GM21526 (cell line): ENCODE measurements around the gene OR51I2.
A peak's percentile ranks its signal among the peaks of the same experiment; 100 is the strongest.

ENCODE experiments used
- ATAC-seq: cut with Tn5 transposase; IDR thresholded peaks from one replicate; pipeline ENCODE4 v1.9.1; 2021; ENCODE audit warnings: moderate library complexity; ENCODE audit not compliant: unreplicated experiment, low FRiP score

OR51I2 gene, protein sequence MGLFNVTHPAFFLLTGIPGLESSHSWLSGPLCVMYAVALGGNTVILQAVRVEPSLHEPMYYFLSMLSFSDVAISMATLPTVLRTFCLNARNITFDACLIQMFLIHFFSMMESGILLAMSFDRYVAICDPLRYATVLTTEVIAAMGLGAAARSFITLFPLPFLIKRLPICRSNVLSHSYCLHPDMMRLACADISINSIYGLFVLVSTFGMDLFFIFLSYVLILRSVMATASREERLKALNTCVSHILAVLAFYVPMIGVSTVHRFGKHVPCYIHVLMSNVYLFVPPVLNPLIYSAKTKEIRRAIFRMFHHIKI

DNA sequence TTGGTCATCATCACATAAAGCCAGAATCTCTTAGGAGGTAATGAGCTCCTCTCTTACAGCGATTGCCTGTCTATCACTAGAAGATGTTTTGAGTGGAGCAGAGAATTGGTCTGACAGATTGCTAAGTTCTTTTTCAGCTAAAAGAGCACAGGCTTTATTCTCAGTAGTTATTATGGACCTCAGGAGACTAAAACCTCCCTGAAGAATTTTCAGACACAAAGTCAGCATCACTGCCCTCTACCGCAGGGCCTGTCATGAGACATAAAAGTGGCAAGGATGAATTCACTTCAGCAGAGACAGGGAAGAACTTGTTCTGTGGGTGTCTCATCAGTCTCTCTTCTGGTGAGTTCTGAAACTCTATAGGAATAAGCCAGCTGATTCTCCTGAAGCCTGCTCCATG lies at the start of gene OR51I2:
Gene OR51I2 (plus strand): TSS at position 301 of the 400 bp plus-strand sequence. CDS start 4,166 bp downstream, outside the sequence.
- no peak for ATAC-seq

DNA sequence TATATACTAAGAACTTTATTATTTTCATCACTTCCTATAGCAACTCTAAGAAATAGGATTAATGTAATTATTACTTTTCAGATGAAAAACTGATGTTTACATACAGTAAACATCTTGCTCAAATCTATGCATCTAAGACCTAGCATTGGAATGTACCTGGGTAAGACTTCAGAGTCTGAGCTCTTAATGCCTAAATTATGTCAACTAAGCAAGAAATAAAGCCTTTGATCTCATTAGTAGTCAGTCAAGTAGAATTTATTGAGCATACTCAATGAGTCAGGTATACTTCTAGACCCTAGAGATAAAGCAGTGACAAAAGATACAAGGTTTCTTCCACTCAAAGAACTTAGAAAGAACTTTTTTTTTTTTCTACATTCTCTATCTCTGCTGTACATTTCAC lies 44.0 kb upstream of the OR51I2 start:
- no peak for ATAC-seq

DNA sequence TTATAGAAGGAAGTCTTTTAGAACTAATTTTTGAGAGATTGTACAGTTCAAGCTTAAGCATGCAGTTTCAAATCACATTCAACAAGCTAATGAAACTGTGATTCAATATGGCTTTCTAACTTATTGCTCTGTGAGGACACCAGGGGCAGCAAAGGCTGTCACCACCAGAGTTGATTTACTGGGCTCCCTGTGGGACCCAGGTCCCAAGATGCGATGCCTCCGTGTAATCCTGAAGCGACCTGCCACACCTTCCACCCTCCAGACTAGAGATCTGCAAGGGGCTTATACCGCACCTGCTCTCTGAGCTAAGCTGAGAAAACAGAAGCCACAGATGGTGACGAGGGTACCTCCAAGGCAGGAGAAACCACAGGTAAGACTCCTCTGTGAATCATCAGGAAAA lies 28.1 kb upstream of the OR51I2 start:
- ATAC-seq = no peak

DNA sequence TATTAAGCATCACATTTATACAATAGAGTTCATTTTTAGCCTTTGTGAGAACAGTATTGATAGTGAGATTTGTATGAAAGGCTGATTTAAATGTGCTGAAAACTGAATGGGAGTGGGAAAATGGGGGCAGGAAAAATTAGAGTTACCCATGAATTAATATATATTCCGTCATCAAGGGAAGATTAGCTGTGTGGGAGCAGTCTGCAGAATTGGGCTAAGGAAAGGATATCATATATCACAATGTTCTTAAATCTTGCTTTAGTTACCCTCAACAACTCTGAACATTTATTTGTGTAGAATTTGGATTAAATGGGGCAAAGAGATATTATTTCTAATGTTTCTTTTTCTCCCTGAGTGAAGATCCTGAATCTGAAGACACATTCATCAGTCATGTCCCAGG lies 27.3 kb upstream of the OR51I2 start, which contains the start of gene OR51Q1:
Gene OR51Q1 (plus strand): TSS at position 301 of the 400 bp plus-strand sequence. CDS start 90 bp downstream, at position 391.
- no peak for ATAC-seq

DNA sequence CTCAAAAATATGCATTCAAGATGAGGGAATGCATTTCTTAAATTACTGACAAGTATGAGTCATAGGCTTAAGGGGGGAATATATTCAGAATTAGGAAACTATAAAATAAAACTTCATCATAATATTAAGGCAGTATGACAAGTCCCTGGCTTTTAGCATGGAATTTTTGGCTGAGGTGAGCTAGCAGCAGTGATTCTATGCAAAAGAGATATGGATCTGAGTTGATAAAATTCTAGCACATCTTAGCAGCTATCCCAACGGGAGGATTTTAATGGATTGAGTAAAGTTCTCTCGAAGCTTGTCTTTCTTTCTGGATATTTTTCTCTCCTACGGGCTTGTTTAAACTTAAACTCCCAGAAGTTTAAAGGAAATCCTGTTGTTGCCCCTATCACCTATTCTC lies 26.0 kb upstream of the OR51I2 start:
- ATAC-seq = no peak

DNA sequence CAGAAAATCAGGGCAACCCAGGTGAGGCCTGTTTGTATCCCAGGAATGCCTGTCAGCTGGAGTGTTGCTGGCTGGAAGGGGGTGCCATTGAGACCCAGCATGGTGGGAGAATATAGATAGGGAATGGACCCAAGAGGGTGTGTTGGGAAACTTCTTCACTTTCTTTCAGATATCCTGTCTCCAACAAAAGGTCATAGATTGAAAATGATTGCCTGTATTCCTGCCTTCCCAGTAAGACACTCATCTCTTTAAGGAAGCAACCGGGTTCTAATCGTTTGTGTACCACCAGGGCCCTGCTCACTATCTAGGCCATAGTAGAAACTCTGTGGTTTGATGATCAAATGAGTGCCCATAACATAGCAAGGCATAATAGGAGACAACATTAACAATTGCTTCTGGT lies 7.7 kb upstream of the OR51I2 start, which contains the start of gene OR51I1:
Gene OR51I1 (minus strand): TSS at position 101 of the 400 bp plus-strand sequence. CDS start 0 bp downstream, at position 101.
- ATAC-seq = no peak

DNA sequence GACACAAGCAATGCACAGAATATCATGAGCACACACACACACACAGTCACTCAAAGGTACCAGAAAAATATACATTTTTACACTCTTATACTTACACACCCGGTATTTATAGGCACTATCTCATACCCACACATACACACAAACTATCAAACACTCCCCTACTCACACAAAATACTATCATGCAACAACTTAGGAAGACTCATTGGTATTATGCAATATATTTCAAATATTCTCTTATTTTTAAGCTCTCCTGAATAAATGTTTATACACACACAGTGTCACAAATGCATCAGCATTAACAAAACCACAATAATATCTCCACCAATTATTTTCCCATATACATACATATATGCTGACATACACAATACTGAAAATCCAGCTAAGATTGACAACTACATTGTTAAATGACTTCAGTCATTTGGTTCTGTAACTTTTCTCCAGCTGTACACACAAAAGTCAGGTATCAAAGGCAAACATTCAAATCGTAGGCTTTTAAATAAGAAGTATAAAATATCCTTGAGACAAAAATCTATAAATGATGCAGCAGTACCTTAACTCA lies 5.2 kb upstream of the OR51I2 start:
- no peak for ATAC-seq

DNA sequence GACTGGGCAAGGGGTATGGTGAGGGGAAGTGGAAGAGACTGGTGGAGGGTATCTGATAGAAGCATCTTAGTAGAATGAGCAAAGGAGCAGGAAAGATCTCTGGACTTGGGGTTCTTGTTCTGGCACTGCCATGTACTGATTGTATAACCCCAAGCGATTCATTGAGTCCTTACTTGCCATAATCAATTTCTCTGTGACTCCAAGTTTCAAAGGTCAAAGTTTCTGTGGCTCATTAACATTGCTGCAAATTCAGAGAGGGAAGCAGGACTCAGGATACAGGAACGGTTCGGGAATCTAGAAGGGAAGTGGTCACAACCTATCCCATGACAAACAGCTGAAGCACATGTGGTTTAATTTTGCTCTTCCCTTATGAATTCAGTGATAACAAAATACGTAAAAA lies 309 bp downstream of the OR51I2 start:
- ATAC-seq = no peak

DNA sequence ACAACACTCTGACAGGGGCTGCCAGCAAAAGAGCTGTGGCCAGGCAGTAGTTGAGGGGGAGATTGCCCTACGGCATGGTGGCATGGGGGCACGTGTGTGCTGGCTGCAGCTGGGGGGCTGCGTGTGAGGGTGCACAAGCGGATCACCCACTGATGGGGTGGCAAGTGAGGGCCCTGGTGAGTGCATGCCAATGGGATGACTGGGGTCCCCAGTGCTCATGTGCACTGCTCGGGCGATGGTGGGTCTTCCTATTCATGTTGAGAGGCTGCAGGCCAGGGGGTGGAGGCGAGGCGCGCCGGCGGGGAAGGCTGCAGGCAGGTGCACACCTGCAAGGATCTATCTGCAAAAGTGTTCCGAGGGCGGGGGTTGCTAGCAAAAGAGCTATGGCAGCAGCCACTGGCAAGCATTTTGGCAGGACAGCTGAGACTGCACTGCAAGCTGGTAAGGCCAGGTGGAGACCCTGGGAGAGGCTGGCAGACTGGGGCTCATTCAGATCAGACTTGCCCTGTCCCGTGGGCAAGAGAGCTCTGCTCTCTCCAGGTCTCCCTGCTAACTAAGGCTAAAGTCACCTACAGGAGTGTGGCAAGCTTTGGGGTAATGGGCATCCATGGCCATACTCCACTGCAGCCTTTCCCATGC lies 12.0 kb downstream of the OR51I2 start:
- no peak for ATAC-seq

DNA sequence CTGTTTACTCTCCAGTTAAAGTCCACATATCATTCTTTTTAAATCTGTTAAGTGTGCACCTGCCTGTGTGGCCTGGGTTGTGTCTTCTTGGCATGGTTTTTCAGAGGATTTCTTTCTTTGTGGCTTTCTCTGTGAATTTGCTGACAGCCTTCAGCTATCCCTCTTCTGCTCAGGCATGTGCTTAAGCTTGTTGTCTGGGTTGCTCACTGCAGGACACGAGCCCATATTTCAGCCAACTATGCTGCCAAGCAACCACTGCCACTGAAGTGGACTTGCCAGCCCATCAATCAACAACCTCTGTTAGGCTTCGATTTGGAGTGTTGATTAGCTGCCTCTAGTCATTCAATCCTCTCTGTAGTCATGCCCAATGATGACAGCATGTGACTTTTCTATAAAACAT lies 18.4 kb downstream of the OR51I2 start:
- no peak for ATAC-seq

DNA sequence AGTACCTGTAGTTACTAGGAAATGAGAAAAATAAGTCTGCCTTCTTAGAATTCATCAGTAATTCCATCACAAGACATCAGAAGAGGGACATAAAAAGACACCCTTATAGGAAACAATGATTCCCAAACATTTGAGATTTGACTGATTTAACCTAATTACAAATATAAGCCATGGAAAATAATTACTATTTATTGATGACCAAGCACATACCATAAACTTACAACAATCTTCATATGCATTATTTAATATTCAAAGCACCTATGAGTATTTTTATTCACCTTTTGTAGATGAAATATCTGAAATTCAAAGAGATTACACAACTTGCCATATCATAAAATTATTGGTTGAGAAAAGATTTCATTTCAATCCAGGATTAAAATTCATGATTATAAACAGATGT lies 24.8 kb downstream of the OR51I2 start:
- no peak for ATAC-seq

DNA sequence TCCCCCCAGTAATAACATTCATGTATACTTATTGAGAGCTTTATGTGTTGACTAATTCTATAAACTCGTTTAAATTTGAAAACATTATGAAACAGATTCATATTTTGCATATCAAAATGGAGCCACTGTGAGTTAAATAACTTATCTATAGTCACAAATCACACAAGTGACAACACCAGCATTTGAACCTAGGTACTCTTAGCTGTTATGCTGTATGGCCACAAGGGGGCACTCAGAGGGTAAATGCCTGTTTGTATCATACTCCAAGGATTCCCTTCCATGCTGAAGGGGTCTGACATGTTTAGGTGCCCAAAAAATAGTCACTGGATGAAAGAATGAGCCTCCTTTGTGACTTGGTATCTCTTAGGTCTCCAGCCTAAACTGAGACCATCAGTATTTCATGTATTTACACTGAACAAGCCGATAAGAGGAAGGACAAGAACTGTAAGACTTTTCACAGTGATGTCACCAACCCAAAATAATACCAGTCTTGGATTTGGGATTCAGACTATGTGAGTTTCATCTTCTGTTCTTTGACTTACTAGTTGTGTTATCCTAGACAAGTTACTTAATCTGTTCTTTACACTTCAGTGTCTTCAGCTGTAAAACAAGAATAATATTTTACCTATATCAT lies 27.2 kb downstream of the OR51I2 start:
- peak; percentile 85 for ATAC-seq

DNA sequence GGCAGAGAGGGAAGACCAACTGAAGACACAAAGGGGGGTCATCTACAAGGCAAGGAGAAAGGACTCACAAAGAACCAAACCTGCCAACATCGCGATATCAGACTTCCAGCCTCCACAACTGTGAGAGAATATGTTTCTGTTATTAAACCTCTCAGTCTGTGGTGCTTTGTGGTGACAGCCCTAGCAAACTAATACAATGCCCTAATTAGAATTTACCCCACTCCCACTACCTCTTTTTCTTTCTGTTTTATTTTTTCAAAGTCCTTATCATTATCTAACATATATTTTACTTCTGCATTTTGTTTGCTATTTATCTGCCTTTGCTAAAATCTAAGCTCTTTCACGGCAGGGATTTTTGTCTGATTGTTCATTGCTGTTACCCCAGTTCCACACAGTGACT lies 36.9 kb downstream of the OR51I2 start:
- ATAC-seq = no peak

DNA sequence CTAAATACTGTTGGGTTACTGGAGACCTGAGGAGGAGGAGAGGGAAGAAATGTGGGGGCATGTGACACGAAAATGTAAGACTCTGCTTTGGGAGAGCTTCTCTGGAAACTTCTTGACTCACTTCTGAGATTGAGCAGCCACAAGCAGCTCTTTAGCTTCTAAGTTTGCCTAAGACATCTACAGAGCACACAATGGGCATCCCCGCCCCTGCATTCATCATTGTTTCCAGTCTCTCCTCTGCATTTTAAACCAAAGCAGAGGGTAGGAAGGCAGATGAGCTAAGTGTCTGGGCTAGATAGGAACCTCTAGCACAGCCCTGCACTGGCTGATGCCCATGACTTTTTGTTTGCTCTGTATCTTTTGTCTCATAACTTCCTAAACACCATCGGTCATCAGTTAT lies 37.3 kb downstream of the OR51I2 start:
- no peak for ATAC-seq

DNA sequence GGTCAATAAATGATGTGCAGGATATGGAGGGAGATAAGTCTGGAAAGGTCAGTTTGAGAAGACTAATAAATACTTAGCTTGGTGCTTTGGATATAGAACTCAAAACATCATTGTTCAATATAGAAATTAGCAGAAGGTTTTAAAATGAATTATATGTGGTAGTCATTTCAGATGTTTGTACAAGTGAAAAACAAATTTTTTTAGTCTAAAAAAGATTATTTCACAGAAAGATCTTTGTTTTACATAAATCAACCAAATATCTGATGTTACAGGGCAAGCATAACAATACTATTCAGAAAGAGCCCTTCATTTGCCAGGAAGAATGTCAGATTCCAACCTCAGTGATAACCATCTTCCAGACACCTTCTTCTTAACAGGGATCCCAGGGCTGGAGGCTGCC lies 39.3 kb downstream of the OR51I2 start, which contains the start of gene OR52D1:
Gene OR52D1 (plus strand): TSS at position 301 of the 400 bp plus-strand sequence. CDS start 22 bp downstream, at position 323.
- no peak for ATAC-seq

DNA sequence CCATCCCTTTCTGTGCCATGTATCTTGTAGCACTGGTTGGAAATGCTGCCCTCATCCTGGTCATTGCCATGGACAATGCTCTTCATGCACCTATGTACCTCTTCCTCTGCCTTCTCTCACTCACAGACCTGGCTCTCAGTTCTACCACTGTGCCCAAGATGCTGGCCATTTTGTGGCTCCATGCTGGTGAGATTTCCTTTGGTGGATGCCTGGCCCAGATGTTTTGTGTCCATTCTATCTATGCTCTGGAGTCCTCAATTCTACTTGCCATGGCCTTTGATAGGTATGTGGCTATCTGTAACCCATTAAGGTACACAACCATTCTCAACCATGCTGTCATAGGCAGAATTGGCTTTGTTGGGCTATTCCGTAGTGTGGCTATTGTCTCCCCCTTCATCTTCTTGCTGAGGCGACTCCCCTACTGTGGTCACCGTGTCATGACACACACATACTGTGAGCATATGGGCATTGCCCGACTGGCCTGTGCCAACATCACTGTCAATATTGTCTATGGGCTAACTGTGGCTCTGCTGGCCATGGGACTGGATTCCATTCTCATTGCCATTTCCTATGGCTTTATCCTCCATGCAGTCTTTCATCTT lies 39.8 kb downstream of the OR51I2 start:
- no peak for ATAC-seq

DNA sequence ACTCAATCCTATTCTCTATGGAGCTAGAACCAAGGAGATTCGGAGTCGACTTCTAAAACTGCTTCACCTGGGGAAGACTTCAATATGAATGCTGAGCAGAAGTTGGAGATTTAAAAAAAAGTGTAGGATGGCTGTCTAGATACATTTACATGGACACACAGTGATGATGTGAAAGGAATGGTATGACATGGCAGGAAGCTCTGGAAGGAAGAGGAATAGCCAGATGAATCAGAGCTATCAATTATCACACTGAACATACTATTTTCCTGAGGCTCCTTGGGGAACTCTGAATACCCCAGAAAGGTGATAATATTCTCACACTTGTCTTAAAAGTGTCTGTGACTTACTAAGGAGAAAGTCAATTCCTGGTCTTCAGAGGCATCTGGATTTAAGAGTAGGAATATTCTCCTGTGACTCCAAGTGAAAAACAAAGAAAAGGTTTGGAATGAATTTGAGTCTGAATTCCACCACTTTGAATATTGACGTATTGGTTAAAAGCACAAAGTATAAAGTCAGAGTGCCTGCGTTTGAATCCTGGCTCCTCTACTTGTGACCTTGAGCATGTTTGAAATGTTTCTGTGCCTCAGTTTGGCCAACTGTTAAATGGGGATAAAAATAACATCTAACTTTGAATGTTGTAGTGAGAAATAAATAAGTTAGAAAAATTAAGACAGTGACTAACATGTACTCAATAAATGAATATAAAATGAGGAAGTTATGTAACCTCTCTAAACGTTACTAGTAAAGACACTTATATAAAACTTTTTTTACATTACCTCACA lies 40.6 kb downstream of the OR51I2 start:
- no peak for ATAC-seq

DNA sequence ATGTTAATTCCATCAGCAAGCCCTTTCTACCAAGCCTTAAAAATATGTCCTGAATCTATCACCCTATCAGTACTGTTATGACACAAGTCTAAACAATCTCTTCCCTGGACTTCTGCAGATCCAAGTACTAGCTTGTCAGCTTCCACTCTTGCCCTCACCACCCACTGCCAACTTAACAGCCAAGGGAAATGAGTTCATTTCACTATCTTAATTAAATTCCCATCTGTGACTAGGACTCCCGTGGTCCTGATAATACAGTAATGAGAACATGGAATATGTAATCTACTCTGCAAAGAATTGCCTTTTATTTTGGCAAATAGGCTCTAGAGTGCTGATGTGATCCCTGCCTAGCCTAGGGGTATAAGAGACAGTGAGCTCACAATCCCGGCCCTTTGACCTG lies 50.5 kb downstream of the OR51I2 start:
- ATAC-seq = no peak

DNA sequence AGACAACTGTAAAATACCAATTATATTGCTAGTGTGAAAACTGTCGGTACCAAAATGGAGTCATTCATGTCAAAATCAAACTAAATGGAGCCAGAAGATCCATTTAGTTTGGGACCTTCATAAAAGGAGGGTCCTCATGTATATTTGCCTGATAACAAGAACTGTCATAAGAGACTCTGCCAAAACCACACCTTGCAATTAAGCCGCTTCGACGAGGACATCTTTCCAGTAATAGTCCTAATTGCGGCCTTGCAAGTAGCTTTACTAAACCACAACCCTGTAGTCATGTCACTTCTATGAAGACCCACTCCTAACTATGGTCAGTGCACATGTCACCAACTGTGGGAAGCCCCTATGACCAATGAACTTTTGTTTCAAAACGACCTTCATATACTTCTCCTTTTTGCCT lies 51.3 kb downstream of the OR51I2 start:
- ATAC-seq = no peak

DNA sequence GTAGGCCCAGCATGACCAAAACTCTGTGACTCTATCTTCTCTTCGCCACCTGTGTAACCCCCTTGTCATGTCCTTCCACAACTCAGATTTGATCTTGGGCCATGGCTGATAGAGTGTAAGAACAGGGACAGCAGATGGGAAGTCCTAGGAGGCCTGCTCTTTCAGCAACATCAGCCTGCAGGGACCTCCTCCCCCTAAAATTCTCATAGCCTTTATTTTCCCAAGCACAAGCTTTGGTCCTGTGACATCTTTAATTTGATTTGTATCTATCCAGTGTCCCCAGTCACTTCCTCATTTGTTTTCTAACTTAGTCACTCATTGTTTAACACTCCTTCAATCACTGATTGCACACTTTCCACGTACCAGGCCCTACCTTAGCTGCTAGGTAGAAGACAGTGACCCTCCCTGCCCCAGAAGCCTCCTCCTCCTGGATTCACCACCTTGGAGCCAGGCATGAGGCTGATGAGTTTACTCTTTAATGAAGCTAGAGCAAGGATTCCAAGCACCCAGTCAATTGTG lies 55.3 kb downstream of the OR51I2 start:
- ATAC-seq = no peak
